Vagina (tissue), 2 donors: ENCODE measurements around the gene WSCD1.

Source experiments
- CTCF ChIP-seq, 3 experiments: fragments of 450-650 bp in 2 of 3; fragments of 200-600 bp in 1 of 3; sonication (generic) in 1 of 3; IDR thresholded peaks; one replicate each; pipeline ENCODE4 v1.5.1; 2017 to 2019; ENCODE audit warnings: antibody characterized with exemption in 3 of 3, mild to moderate bottlenecking in 2 of 3, moderate library complexity in 2 of 3
- POLR2A ChIP-seq, 2 donors: fragments of 450-650 bp; IDR thresholded peaks; one replicate each; pipeline ENCODE4 v1.6.1; 2017; ENCODE audit warnings: antibody characterized with exemption in 2 of 2, mild to moderate bottlenecking in 2 of 2, moderate library complexity in 2 of 2
- POLR2AphosphoS5 ChIP-seq, 2 donors: sonication (generic); formaldehyde crosslinking; IDR thresholded peaks; one replicate each; pipeline ENCODE4 v1.9.0; 2017; ENCODE audit warnings: antibody characterized with exemption in 2 of 2, mild to moderate bottlenecking in 2 of 2, low read depth in 1 of 2; ENCODE audit not compliant: insufficient read depth in 1 of 2

GRCh38 chr17:6035801-6036394, 34.3 kb upstream of the WSCD1 start:
- TF ChIP-seq CTCF (IDR thresholded peaks at IDR 0.05), result no peak
- TF ChIP-seq POLR2AphosphoS5 (IDR thresholded peaks at IDR 0.05; ENCODE audit: insufficient read depth in 1 of 2, low read depth in 1 of 2), result no peak
- no peak for TF ChIP-seq POLR2A (IDR thresholded peaks at IDR 0.05)
